ENCODE results near the gene ETF1.

- TF ChIP-seq POLR2AphosphoS5 (IDR thresholded peaks at IDR 0.05) (no peak), CTCF (IDR thresholded peaks at IDR 0.05) (no peak), EP300 (IDR thresholded peaks at IDR 0.05) (no peak), POLR2A (IDR thresholded peaks at IDR 0.05) (no peak)
Observed at GRCh38 chr5:138488481-138488945, 54.5 kb downstream of the ETF1 start.
